Stimulated activated CD4-positive, alpha-beta T cell treated with anti-CD3 and anti-CD28 coated beads, Interleukin-12 subunit alpha, Interleukin-12 subunit beta, amount 100 ng/mL, for 4 hours (primary cell): ENCODE results near the gene BTD.
"Not testable (repeated sequence)": the region's sequence is repeated elsewhere in the genome, so short reads cannot be mapped to it uniquely, and the experiment has no call there.

Source experiments
- DNase-seq: peaks from one replicate; pipeline ENCODE4 v3.0.0-alpha.2; 2020

The BTD gene

DNA sequence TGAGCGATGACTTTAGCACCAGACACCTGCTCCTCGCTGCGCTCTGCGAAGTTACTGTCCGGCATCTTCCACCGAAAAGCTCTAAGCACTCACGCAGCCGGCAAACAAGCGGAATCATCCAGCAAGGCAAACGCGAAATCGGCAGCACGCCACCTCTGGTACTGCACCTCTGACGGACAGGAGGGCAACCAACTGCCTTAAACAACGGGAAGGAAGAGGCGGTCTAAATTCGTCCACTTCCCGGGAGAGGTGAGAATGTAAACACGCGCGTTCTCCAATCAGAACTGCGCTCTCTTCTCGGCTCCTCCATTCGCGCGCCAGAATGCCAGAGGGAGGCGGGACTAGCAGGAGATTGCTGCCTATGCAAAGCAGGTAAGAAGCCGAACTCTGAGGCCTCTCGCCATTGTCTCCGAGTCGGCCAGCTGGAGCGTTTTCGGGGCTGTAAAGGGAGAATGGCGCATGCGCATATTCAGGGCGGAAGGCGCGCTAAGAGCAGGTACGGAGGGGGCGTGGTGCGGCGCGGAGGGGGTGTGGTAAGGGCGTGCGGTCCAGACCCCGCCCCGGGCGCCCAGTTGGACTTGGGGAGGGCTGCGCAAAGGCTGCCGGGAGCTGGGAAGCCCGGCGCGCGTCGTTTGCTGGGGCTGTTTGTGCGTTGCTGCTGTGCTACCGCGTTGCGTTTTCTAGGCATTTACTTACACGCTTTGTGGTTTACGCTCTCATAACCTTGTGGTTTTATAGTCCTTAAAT, at the start of gene BTD, which contains the start of gene HACL1:
TSS of gene BTD (plus strand) at position 347 of the 747 bp plus-strand sequence. CDS start 33,695 bp downstream, outside the sequence.
TSS of gene HACL1 (minus strand) at position 171 of the 747 bp plus-strand sequence. CDS start at position 65, 106 bp downstream.
- DNase-seq: peak; percentile 99

DNA sequence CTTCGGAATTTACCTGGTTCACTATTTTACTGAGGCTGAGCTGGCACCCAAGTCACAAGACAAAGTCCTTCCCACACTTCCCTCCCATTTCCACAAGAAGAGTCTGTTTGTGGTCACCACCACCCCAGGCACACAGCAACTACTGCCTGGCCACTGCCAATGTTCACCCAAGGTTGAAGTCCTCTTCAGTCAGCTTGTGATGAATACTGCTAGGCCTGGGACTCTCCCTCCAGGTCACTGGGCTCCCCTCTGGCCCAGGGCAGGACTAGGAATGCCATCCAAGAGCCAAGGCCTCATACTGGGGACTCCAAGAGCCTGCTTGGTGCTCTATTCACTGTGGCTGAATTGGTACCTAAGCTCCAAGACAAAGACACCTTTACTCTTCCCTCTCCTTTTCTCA, 49.6 kb upstream of the BTD start:
- DNase-seq: no peak

- DNase-seq: no peak
Measured at GRCh38 chr3:15553749-15554148, 47.8 kb upstream of the BTD start.

DNA sequence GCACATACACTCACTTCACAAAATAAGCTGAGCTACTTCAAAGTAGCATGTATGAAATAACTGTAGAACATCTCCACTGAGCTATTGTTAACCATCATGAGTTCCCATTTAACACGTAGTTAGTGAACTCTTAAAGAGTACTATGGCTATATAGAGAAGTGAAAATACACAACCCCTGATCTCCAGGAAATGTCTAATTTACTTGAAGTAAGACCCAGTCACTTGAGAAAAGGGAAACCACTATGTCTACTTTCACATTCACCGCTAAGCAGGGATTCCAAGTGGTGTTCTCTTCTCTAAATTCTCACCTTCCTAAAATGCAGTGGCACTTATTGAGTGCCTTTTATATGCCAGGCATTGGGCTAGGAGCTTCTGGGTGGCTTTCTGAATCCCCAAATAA, 45.0 kb upstream of the BTD start:
- no peak for DNase-seq

DNA sequence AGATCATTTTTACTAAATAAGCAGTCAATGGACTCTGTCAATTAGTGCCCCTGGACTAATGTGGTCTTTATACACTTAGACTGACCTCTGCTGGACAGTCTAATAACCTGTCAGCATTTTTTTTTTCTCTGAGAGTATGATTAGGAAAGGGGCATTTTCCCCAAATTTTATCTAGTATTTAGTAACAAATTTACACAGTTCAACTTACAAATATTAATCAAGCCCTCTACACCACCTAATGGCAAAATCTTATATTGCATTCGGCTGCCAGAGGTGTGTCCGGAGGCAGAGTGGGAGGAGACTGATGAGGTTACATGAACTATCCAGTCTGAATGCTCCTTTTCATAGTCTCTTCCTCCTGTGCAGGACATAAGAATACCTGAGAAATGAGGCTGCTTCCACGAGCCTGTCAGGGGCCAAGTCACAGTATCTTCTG, 44.0 kb upstream of the BTD start:
- peak; percentile 18 for DNase-seq

DNA sequence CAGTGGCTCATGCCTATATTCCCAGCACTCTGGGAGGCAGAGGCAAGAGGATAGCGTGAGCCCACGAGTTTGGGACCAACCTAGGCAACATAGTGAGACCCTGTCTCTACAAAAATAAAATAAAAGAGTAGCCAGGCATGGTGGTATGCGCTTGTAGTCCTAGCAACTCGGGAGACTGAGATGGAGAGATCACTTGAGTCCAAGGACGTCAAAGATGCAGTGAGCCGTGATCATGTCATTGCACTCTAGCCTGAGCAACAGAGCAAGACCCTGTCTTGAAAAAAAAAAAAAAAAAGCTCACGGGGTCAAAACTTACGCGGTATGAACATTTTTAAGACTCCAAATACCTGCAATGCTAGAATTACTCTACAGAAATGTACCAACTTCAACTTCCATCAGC, 43.0 kb upstream of the BTD start:
- DNase-seq: no peak

DNA sequence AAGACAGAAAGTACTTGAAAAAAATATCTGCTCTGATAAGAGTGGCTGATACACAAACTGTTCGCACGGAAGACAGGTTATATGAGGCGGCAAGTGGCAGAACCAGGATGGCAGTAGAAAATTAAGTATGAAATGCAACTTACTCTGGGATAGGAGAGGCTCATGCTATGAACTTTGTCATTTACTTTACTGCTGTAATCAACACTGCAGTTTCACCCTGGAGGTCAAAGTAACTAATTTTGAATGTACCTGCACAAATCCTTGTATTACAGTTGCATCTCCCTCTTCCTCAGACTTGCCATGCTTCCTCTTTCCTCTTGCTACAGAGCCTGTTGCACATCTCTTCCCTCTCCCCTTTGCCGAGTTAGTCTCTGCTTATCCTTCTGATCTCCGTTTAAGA, 39.0 kb upstream of the BTD start:
- no peak for DNase-seq

DNA sequence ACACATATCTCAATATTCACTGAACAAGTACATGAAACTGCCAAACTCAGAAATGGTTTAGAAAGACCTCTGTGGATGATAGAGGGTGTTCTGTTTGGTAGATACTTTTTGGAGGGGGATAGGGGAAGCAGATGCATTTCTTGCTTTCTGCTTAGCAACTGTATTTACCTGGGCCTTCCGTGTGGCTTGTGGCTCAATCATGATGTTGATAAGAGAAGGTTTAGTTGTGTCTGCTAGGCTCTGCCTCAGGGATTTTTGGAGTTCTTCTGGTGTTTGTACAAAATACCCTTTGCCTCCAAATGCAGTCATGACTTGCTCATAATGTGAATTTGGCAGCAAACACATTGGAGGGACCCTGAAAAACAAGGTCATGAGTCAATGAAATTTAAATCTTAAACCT, 38.4 kb upstream of the BTD start:
- DNase-seq: no peak

- no peak for DNase-seq
Measured at GRCh38 chr3:15572138-15572537, 29.4 kb upstream of the BTD start.

DNA sequence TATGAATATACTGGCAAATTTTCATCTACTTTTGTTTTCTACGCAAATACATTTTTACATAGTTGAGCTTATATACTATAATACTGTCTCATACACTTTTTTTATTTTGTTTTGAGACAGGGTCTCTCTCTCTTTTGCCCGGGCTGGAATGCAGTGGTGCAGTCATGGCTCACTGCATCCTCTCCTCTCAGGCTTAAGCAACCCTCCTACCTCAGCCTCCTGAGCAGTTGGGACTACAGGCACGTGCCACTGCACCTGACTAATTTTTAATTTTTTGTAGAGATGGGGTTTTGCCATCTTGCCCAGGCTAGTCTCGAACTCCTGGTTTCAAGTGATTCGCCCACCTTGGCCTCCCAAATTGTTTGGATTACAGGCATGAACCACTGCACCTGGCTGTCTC, 26.1 kb upstream of the BTD start:
- no peak for DNase-seq

DNA sequence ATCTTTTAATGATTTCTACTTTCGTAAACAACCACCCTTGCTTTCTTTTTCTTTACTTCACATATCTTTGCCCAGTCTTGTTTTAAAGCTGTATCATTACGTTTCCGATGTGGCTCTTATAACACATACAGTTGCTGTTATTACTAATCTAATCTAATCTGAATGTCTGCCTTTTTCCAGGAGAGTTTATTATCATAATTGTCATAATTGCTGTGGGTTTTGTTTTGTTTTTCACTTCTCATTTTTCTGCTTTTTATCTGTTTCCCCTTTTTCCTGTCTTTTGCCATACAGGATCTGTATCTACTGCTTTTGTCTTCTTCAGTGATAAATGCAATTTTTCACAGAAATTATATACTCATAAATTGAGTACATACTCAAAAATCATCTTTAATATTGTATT, 25.1 kb upstream of the BTD start:
- DNase-seq: no peak

- no peak for DNase-seq
Measured at GRCh38 chr3:15578289-15578867, 23.2 kb upstream of the BTD start.

DNA sequence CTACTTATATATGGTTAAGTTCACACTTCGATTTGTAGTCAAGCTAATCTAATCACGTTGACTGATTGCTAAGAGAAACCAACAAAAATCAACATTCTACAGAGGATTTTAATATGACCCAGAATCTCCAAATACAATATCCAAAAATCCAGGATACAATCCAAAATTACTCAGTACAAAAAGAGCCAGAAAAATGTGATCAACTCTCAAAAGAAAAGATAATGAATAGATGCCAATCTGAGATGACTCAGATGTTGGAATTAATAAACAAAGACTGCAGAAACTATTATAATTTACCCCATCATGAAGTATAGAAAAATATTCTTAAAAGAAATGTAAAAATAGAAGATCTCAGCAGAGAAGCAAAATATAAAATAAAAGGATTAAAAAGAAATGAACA, 22.5 kb upstream of the BTD start:
- DNase-seq: no peak

DNA sequence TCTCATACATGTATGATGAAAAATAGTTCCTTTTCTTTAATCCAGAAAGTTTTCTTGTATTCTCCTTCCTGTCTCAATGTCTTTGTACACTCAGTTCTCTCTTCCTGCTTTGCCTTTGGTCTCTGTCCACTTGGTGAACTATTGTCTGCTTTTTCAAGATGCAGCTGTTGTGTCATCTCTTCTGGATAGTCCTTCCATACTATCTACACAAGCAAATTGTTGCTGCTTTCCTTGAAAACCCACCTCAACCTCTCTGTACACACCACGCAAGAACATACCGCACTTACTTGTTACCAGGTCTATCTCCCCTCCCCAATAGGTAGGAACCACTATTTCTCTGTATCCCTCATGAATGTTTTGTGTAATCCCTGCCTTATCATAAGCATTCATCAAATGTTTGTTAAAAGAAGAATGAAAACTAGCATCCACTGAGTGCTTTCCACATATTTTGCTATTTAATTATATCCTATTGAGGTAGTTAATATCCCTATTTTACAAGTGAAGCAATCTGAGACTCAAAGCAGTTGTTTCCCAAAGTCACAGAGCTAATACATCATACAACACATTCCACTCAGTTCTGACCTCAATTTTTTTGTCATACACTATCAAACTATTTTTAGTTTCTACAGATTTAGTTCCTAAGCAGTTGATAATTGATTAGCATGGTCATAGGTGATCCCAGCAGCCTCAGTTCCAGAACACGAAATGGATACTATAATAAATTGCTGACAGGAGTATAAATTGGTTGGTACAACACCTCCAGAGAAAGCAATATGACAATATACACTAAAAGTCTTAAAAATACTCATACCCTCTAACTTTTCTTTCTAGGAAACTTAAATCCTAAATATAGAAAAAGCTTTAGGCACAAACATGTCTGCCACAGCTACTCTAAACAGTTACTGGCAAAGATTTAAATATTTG, 19.8 kb upstream of the BTD start:
- no peak for DNase-seq

- no peak for DNase-seq
Measured at GRCh38 chr3:15585111-15585845, 16.3 kb upstream of the BTD start.

- no peak for DNase-seq
Measured at GRCh38 chr3:15591242-15591641, 10.3 kb upstream of the BTD start.

- DNase-seq: no peak
Measured at GRCh38 chr3:15591928-15592327, 9.6 kb upstream of the BTD start.

GRCh38 chr3:15592968-15593367, 8.6 kb upstream of the BTD start:
- DNase-seq: no peak

- DNase-seq: no peak
Measured at GRCh38 chr3:15595955-15596354, 5.6 kb upstream of the BTD start.

- no peak for DNase-seq
Measured at GRCh38 chr3:15601046-15601398, 523 bp upstream of the BTD start.

- DNase-seq: no peak
Measured at GRCh38 chr3:15602146-15602536, 596 bp downstream of the BTD start.

DNA sequence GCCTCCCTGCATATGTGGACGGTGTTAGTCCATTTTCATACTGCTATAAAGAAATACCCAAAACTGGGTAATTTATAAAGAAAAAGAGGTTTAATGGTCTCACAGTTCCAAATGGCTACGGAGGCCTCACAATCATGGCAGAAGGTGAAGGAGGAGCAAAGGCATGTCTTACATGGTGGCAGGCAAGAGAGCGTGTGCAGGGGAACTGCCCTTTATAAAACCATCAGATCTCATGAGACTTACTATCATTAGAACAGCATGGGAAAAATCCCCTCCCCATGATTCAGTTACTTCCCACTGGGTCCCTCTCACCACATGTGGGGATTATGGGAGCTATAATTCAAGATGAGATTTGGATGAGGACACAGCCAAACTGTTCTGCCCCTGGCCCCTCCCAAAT, 1.3 kb downstream of the BTD start:
- not testable (repeated sequence) for DNase-seq

DNA sequence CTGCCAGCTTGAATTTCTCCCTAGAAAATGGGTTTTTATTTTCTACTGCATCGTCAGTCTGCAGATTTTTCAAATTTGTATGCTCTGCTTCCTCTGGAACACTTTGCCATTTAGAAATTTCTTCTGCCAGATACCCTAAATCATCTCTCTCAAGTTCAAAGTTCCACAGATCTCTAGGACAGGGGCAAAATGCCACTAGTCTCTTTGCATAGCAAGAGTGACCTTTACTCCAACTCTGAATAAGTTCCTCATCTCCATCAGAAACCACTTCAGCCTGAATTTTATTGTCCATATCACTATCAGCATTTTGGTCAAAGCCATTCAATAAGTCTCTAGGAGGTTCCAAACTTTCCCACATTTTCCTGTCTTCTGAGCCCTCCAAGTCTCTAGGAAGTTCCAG, 3.0 kb downstream of the BTD start:
- DNase-seq: not testable (repeated sequence)
